ENCODE measurements around the gene FOXA1.
"Not testable (repeated sequence)": the region's sequence is repeated elsewhere in the genome, so short reads cannot be mapped to it uniquely, and the experiment has no call there.

The FOXA1 gene

GRCh38 chr14:37563189-37563588 is 31.9 kb downstream of the FOXA1 start:
- no peak for DNase-seq (ENCODE audit: insufficient read length, low spot score)
- FAIRE-seq, result no peak

DNA sequence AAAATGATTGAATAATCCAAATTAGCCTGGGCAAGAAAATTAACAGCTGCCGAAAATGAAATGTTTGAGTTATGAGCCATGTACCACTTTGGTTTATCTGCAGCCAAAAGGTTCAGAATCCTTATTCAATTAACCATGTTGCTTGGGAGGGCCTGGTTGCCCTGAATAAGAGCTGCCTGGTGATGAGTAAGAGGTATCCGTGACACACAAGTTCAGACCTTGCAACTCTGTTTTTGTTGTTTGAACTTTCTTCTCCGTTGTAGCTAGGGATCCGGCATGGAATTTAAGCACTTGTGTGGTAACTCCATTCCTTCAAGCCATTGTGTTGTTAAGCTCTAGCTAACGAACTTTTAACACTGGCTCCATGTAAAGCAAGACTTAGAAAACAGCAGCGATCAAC is 35.7 kb downstream of the FOXA1 start:
- DNase-seq (ENCODE audit: insufficient read length, low spot score) (no peak), FAIRE-seq (no peak)

- no peak for DNase-seq (ENCODE audit: insufficient read length, low spot score)
- no peak for FAIRE-seq
Observed at GRCh38 chr14:37558740-37559139, 36.3 kb downstream of the FOXA1 start.

GRCh38 chr14:37555596-37555995 is 39.5 kb downstream of the FOXA1 start:
- not testable (repeated sequence) for DNase-seq (ENCODE audit: insufficient read length, low spot score); FAIRE-seq

GRCh38 chr14:37553935-37554550 is 41.0 kb downstream of the FOXA1 start:
- no peak for DNase-seq (ENCODE audit: insufficient read length, low spot score)
- FAIRE-seq, result no peak

- no peak for FAIRE-seq
- no peak for DNase-seq (ENCODE audit: insufficient read length, low spot score)
Observed at GRCh38 chr14:37551119-37551518, 43.9 kb downstream of the FOXA1 start.

- peak; percentile 10 for DNase-seq (ENCODE audit: insufficient read length, low spot score)
- no peak for FAIRE-seq
Observed at GRCh38 chr14:37550511-37550910, 44.5 kb downstream of the FOXA1 start.

- no peak for FAIRE-seq
Observed at GRCh38 chr14:37546621-37547447, 48.2 kb downstream of the FOXA1 start.

GRCh38 chr14:37545174-37545573 is 49.9 kb downstream of the FOXA1 start:
- FAIRE-seq, result no peak
- DNase-seq (ENCODE audit: insufficient read length, low spot score), result no peak

More at GRCh38 chr14:37546621-37547447, 48.2 kb downstream of the FOXA1 start:
- DNase-seq (ENCODE audit: insufficient read length, low spot score), result peak; percentile 11

DNA sequence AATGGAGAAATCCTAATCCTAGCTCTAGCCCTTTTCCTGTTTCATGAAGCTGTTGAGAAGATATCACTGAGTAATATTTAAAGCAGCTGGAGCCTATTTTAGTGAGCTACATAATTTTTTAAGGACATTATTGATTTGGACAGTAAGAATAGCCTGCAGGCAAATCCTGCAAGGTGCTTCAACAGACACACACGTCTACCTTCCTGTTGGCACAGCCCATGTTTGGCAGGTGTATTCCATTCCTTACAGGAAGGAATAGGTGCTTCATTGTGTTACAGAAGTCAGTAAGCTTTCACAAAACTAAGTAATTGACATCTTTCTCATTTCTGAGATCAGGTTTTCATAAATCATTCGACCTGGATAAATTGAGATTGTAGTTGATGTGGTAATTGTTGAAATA is 50.6 kb downstream of the FOXA1 start:
- DNase-seq (ENCODE audit: insufficient read length, low spot score) (no peak), FAIRE-seq (no peak)

- FAIRE-seq (no peak), DNase-seq (ENCODE audit: insufficient read length, low spot score) (no peak)
Observed at GRCh38 chr14:37539992-37540391, 55.1 kb downstream of the FOXA1 start.

Measured in HTR-8/SVneo (cell line).